H9 (cell line): ENCODE results near the gene IGFBP4. TPM values are rescaled to one million over a fixed set of nuclear protein-coding genes. Genes with fewer than 3 reads are reported as not detected.
A peak's percentile ranks its signal among the peaks of the same experiment; 100 is the strongest.

Experiments used
- DNase-seq: peaks from one replicate; pipeline ENCODE4 v3.0.0-alpha.2; 2017
- H2AFZ ChIP-seq: one replicate; pipeline ENCODE4 v1.6.1; 2013; ENCODE audit warnings: mild to moderate bottlenecking, low read length, control low read depth, moderate library complexity
- H2AK5ac ChIP-seq: 2 replicates; pipeline ENCODE4 v1.6.1; 2013; ENCODE audit warnings: low read length, control low read depth, mixed read lengths; ENCODE audit not compliant: insufficient read length
- H2BK120ac ChIP-seq: one replicate; pipeline ENCODE4 v1.6.1; 2013; ENCODE audit warnings: low read depth, mild to moderate bottlenecking, low read length, control low read depth, inconsistent platforms; ENCODE audit not compliant: poor library complexity, severe bottlenecking
- H2BK12ac ChIP-seq: 2 replicates; pipeline ENCODE4 v1.6.1; 2013; ENCODE audit warnings: low read length, control low read depth, mixed read lengths, low read depth; ENCODE audit not compliant: insufficient read length
- H2BK15ac ChIP-seq: 2 replicates; pipeline ENCODE4 v1.6.1; 2013; ENCODE audit warnings: low read depth, low read length, control low read depth
- H2BK20ac ChIP-seq: one replicate; pipeline ENCODE4 v1.6.1; 2013; ENCODE audit warnings: low read depth, mild to moderate bottlenecking, low read length, control low read depth, inconsistent platforms; ENCODE audit not compliant: poor library complexity, severe bottlenecking
- H2BK5ac ChIP-seq: 2 replicates; pipeline ENCODE4 v1.6.1; 2013; ENCODE audit warnings: low read length, control low read depth, mixed read lengths; ENCODE audit not compliant: insufficient read length
- H3K14ac ChIP-seq: 2 replicates; pipeline ENCODE4 v1.6.1; 2013; ENCODE audit warnings: low read length, control low read depth; ENCODE audit not compliant: insufficient read depth
- H3K18ac ChIP-seq: 2 replicates; pipeline ENCODE4 v1.6.1; 2013; ENCODE audit warnings: low read depth, mild to moderate bottlenecking, mixed read lengths, low read length, control low read depth; ENCODE audit not compliant: insufficient read length
- H3K23ac ChIP-seq: 2 replicates; pipeline ENCODE4 v1.6.1; 2013; ENCODE audit warnings: low read length, control low read depth, mixed read lengths, low read depth; ENCODE audit not compliant: insufficient read length
- H3K23me2 ChIP-seq: 2 replicates; pipeline ENCODE4 v1.6.1; 2013; ENCODE audit warnings: low read depth, mild to moderate bottlenecking, mixed read lengths, low read length, control low read depth; ENCODE audit not compliant: insufficient read length, poor library complexity, severe bottlenecking
- H3K27ac ChIP-seq: 2 replicates; pipeline ENCODE4 v1.5.1; 2013; ENCODE audit warnings: low read length, control low read depth, mixed read lengths, low read depth; ENCODE audit not compliant: insufficient read length
- H3K27me3 ChIP-seq: 2 replicates; pipeline ENCODE4 v1.6.1; 2013; ENCODE audit warnings: low read length, control low read depth, inconsistent platforms; ENCODE audit not compliant: insufficient read depth
- H3K4ac ChIP-seq: 2 replicates; pipeline ENCODE4 v1.6.1; 2013; ENCODE audit warnings: low read depth, mild to moderate bottlenecking, control low read depth, inconsistent platforms, low read length, moderate library complexity
- H3K4me1 ChIP-seq: 2 replicates; pipeline ENCODE4 v1.6.1; 2013; ENCODE audit warnings: low read length, control low read depth, inconsistent platforms; ENCODE audit not compliant: insufficient read depth
- H3K4me2 ChIP-seq: 2 replicates; pipeline ENCODE4 v1.6.1; 2013; ENCODE audit warnings: low read length, control low read depth, mixed read lengths; ENCODE audit not compliant: insufficient read length, insufficient read depth
- H3K56ac ChIP-seq: 2 replicates; pipeline ENCODE4 v1.6.1; 2013; ENCODE audit warnings: low read depth, mild to moderate bottlenecking, mixed read lengths, low read length, control low read depth; ENCODE audit not compliant: insufficient read length
- H3K79me1 ChIP-seq: 2 replicates; pipeline ENCODE4 v1.6.1; 2013; ENCODE audit warnings: low read depth, mild to moderate bottlenecking, moderate library complexity, low read length, control low read depth, inconsistent platforms; ENCODE audit not compliant: insufficient read depth, poor library complexity, severe bottlenecking
- H3K79me2 ChIP-seq: 2 replicates; pipeline ENCODE4 v1.6.1; 2013; ENCODE audit warnings: low read length, control low read depth, inconsistent platforms; ENCODE audit not compliant: insufficient read depth
- H3K9ac ChIP-seq: 2 replicates; pipeline ENCODE4 v1.6.1; 2013; ENCODE audit warnings: low read length, control low read depth, mixed read lengths; ENCODE audit not compliant: insufficient read length; ENCODE audit errors: extremely low read depth
- H3K9me3 ChIP-seq: one replicate; pipeline ENCODE4 v1.6.1; 2013; ENCODE audit warnings: low read depth, low read length, inconsistent platforms; ENCODE audit not compliant: control insufficient read depth
- H3T11ph ChIP-seq: one replicate; pipeline ENCODE4 v1.6.1; 2013; ENCODE audit warnings: mild to moderate bottlenecking, low read length, control low read depth, inconsistent platforms
- H4K20me1 ChIP-seq: one replicate; pipeline ENCODE4 v1.6.1; 2013; ENCODE audit not compliant: control insufficient read depth, insufficient read length, insufficient read depth
- H4K5ac ChIP-seq: 2 replicates; pipeline ENCODE4 v1.6.1; 2013; ENCODE audit warnings: low read depth, mild to moderate bottlenecking, mixed read lengths, low read length, control low read depth; ENCODE audit not compliant: insufficient read length
- H4K8ac ChIP-seq: replicated peaks from 2 replicates; pipeline ENCODE4 v1.6.1; 2013; ENCODE audit warnings: low read length, control low read depth, mixed read lengths, low read depth; ENCODE audit not compliant: insufficient read length
- H4K91ac ChIP-seq: 2 replicates; pipeline ENCODE4 v1.6.1; 2013; ENCODE audit warnings: low read depth, mild to moderate bottlenecking, moderate library complexity, mixed read lengths, low read length, control low read depth; ENCODE audit not compliant: insufficient read length
- H3K27ac Mint-ChIP-seq, 3 experiments: 2 replicates in 2 of 3; 3 replicates in 1 of 3; pipeline ENCODE4 v1.8.0; 2020 to 2021; ENCODE audit warnings: mixed read lengths in 3 of 3, mild to moderate bottlenecking in 1 of 3, moderate library complexity in 1 of 3
- H3K27me3 Mint-ChIP-seq: 2 replicates; pipeline ENCODE4 v1.8.0; 2021; ENCODE audit warnings: low read depth, mild to moderate bottlenecking, moderate library complexity, mixed read lengths
- H3K36me3 Mint-ChIP-seq, 3 experiments: 2 replicates in 2 of 3; 3 replicates in 1 of 3; pipeline ENCODE4 v1.8.0; 2020 to 2021; ENCODE audit warnings: low read depth in 3 of 3, mixed read lengths in 3 of 3; ENCODE audit not compliant: insufficient read depth in 1 of 3
- H3K4me1 Mint-ChIP-seq, 2 experiments: 2 replicates each; pipeline ENCODE4 v1.8.0; 2020; ENCODE audit warnings: mixed read lengths in 2 of 2
- H3K4me3 Mint-ChIP-seq, 2 experiments: 2 replicates in 1 of 2; 3 replicates in 1 of 2; pipeline ENCODE4 v1.8.0; 2020 to 2021; ENCODE audit warnings: mild to moderate bottlenecking in 2 of 2, mixed read lengths in 2 of 2, moderate library complexity in 1 of 2
- H3K9me3 Mint-ChIP-seq, 2 experiments: 2 replicates in 1 of 2; 3 replicates in 1 of 2; pipeline ENCODE4 v1.8.0; 2020; ENCODE audit warnings: mild to moderate bottlenecking in 2 of 2, mixed read lengths in 2 of 2, moderate library complexity in 1 of 2
- CTCF ChIP-seq: fragments of 200-600 bp; sonication (generic); conservative IDR thresholded peaks from 3 replicates; pipeline ENCODE4 v1.8.0; 2021; ENCODE audit warnings: antibody characterized with exemption, mild to moderate bottlenecking
- WGBS: extraction: QIAGEN DNeasy Blood & Tissue Kit; methylation state at CpG from one replicate; pipeline ENCODE4 v1.1.7; 2013; ENCODE audit warnings: missing lambda C conversion rate, low lambda C conversion rate, mixed read lengths; ENCODE audit not compliant: insufficient read length; ENCODE audit errors: extremely low coverage; 5-methylcytosine and 5-hydroxymethylcytosine counted together
- total RNA-seq: library from RNA; stranded (reverse); gene quantifications from 2 replicates; pipeline ENCODE4 v1.2.1, GENCODE V29; 2021

Gene IGFBP4
- total RNA-seq, 1 experiment from 2014 or later: 49.9 TPM

GRCh38 chr17:40442392-40443195, 656 bp upstream of the IGFBP4 start:
- Histone ChIP-seq H3K23ac (no peak overlapping the region), H2BK15ac (no peak overlapping the region; the same call in 1 of the 2 replicates), H3K18ac (peak overlapping the region; percentile 48), H3T11ph (no peak overlapping the region), H2BK12ac (no peak overlapping the region), H3K4ac (no peak overlapping the region), H2AFZ (no peak overlapping the region), H3K27me3 (no peaks in the 10 kb centered on the region), H3K79me1 (no peaks in the 10 kb centered on the region), H3K23me2 (peaks cover 19% of the 10 kb centered on the region), H3K9me3 (no peaks in the 10 kb centered on the region), H2BK120ac (no peak overlapping the region), H4K91ac (no peak overlapping the region), H3K9ac (no peak overlapping the region), H4K20me1 (no peaks in the 10 kb centered on the region), H3K56ac (no peak overlapping the region), H2BK5ac (no peak overlapping the region), H3K27ac (no peak overlapping the region), H2AK5ac (no peak overlapping the region), H3K4me2 (peak overlapping the region; percentile 78), H3K14ac (peak overlapping the region; percentile 78), H2BK20ac (no peak overlapping the region), H4K5ac (no peak overlapping the region), H3K4me1 (peaks cover 9% of the 10 kb centered on the region), H4K8ac (no peak overlapping the region), H3K79me2 (no peaks in the 10 kb centered on the region; the same call in 1 of the 2 replicates)
- Mint-ChIP-seq H3K4me1 (peaks cover 28 to 35% of the 10 kb centered on the region in 2 experiments), H3K36me3 (peaks cover 0 to 6% (median 0%) of the 10 kb centered on the region in 3 experiments; a peak in 3 of 7 replicates), H3K27me3 (peaks cover 23% of the 10 kb centered on the region), H3K9me3 (no peaks in the 10 kb centered on the region; a peak in 1 of 5 replicates), H3K4me3 (peak overlapping the region; percentile 58 to 73), H3K27ac (no peak overlapping the region)
- TF ChIP-seq CTCF: no peak
- peak; percentile 67 for DNase-seq
- WGBS: no CpG with 5 or more reads among the region's 29 CpGs
